Activated CD8-positive, alpha-beta T cell treated with anti-CD3 and anti-CD28 coated beads for 36 hours (primary cell): ENCODE data around the gene MMP23B. TPM values are rescaled to one million over a fixed set of nuclear protein-coding genes. Genes with fewer than 3 reads are reported as not detected.

Experiments used
- ATAC-seq: fragments of 200-7000 bp; cut with Tn5 transposase; one replicate; pipeline ENCODE4 v1.10.0; 2021; ENCODE audit warnings: mild to moderate bottlenecking, moderate library complexity
- CTCF ChIA-PET: fragments of 350-600 bp; sonication (Branson Sonifier 250); formaldehyde crosslinking; loops from one replicate; lab custom pipeline; 2021; ENCODE audit warnings: antibody characterized with exemption; lab: Charles Lee
- POLR2A ChIA-PET: fragments of 350-600 bp; sonication (Branson Sonifier 250); formaldehyde crosslinking; loops from one replicate; lab custom pipeline; 2021; ENCODE audit warnings: antibody characterized with exemption; lab: Charles Lee
- DNase-seq: peaks from one replicate; pipeline ENCODE4 v3.0.0-alpha.2; 2020
- H3K27ac Mint-ChIP-seq: one replicate; pipeline ENCODE4 v1.8.0; 2021; ENCODE audit warnings: mild to moderate bottlenecking, mixed read lengths
- H3K27me3 Mint-ChIP-seq: one replicate; pipeline ENCODE4 v1.8.0; 2021; ENCODE audit warnings: mixed read lengths
- H3K36me3 Mint-ChIP-seq: one replicate; pipeline ENCODE4 v1.8.0; 2021; ENCODE audit warnings: low read depth, mixed read lengths
- H3K4me1 Mint-ChIP-seq: one replicate; pipeline ENCODE4 v1.8.0; 2021; ENCODE audit warnings: low read depth, mixed read lengths
- H3K4me3 Mint-ChIP-seq: one replicate; pipeline ENCODE4 v1.8.0; 2021; ENCODE audit warnings: mild to moderate bottlenecking, moderate library complexity, mixed read lengths
- H3K9me3 Mint-ChIP-seq: one replicate; pipeline ENCODE4 v1.8.0; 2021; ENCODE audit warnings: mixed read lengths
- intact Hi-C: fragments of 100-400 bp; cut with micrococcal nuclease; formaldehyde crosslinking; loops from one replicate; pipeline ENCODE4 v1.10.0; 2022
- total RNA-seq, 2 experiments: library from RNA; stranded (reverse); gene quantifications; one replicate each; pipeline ENCODE4 v1.2.3, GENCODE V29; 2021
- TF ChIP-seq, protein P1 (sequence below): fragments of 200-600 bp; IDR thresholded peaks from one replicate; pipeline ENCODE4 v1.8.0; 2022; ENCODE audit warnings: antibody characterized with exemption, mild to moderate bottlenecking

Gene MMP23B
- total RNA-seq, 2 experiments from 2014 or later: 3.3 to 4.0 TPM

DNA sequence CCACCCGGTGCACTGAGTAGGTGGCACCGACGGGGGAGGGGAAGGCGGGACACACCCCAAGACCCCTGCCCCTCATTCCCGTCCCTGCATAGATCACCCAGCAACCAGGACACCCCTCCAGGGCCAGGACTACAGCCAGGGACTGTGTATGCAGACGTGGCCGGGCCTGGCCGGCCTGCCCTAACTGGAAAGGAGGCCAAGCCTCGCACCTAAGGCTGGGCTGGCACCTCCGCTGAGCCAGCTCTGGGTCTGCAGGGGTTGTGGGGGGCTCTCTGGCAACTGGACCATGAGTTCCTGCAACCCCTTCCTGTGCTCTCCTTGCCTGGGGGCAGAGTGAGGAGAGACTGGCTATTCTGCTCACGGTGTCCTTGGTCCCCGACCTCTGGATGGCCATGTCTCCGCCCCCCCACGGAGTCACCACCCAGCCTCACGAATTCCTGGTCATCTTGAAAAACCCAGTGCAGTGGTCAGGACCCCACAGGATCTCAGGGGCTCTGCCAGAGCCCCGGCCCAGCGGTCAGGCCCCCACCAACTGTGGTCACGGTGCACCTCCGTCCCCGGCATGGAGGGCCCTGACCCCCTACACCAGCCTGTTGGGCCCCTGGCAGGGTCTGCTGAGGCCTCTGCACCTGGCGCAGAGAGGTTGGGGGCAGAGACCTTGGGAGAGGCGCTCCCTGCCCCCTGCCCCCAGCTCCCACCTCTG is 31.0 kb upstream of the MMP23B start:
- CTCF ChIA-PET: no interaction called here

DNA sequence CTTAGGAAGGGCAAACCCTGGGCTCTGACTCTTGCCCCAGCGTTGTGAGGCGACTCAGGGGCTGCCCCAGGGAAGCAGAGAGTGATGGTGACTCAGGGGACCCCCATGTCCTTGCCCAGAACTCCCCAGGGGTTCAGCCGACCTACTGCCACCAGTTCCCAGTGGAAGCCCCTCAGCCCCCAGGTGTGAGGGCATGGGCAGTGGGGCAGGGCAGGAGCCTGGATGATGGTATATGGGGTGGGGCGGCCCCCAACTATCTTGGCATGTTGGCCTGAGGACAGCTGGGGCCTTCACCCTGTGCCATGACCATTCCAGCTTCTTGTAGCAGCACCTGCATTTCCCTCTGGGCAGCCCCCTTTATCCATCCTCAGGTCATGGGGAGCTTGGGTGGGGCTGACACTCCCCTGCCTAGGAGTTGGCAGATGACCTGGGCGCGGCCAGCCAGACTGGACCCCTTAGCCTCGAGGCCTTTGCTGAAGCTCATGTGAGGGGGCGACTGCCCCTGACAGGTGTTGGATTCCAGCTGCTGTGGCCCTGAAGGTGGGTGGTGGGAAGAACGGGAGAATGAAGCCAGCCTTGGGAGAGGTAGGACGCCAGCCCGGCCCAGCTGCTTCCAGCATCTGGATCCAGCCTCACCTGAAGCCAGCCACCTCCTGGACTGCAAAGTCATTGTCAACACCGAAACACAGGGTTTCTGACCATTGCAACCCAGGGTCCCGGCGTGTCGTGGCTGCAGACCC is 30.2 kb upstream of the MMP23B start:
- DNase-seq: no peak
- Mint-ChIP-seq H3K27ac (no peak overlapping the region), H3K36me3 (no peaks in the 10 kb centered on the region), H3K9me3 (no peaks in the 10 kb centered on the region), H3K4me3 (no peak overlapping the region), H3K27me3 (peaks cover 10% of the 10 kb centered on the region), H3K4me1 (peaks cover 13% of the 10 kb centered on the region)
- ATAC-seq: no peak
- POLR2A ChIA-PET: interaction anchor here (0.6 to 3.0 kb wide), 3 partner anchors 12 to 26 kb away, joined by 3 to 13 read pairs (median 6); no protein-coding TSS in a partner anchor
- CTCF ChIA-PET: no interaction called here
- TF ChIP-seq, protein P1, sequence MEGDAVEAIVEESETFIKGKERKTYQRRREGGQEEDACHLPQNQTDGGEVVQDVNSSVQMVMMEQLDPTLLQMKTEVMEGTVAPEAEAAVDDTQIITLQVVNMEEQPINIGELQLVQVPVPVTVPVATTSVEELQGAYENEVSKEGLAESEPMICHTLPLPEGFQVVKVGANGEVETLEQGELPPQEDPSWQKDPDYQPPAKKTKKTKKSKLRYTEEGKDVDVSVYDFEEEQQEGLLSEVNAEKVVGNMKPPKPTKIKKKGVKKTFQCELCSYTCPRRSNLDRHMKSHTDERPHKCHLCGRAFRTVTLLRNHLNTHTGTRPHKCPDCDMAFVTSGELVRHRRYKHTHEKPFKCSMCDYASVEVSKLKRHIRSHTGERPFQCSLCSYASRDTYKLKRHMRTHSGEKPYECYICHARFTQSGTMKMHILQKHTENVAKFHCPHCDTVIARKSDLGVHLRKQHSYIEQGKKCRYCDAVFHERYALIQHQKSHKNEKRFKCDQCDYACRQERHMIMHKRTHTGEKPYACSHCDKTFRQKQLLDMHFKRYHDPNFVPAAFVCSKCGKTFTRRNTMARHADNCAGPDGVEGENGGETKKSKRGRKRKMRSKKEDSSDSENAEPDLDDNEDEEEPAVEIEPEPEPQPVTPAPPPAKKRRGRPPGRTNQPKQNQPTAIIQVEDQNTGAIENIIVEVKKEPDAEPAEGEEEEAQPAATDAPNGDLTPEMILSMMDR: no peak
- intact Hi-C loops: no loop called here

More for the DNA sequence above, 31.0 kb upstream of the MMP23B start:
- no peaks in the 10 kb centered on the region for H3K36me3 Mint-ChIP-seq
- DNase-seq (no peak), ATAC-seq (no peak)
- intact Hi-C loops: no loop called here
- TF ChIP-seq, protein P1: no peak
- H3K27me3 Mint-ChIP-seq: peaks cover 10% of the 10 kb centered on the region
- peaks cover 11% of the 10 kb centered on the region for H3K4me1 Mint-ChIP-seq
- H3K9me3 Mint-ChIP-seq: no peaks in the 10 kb centered on the region
- H3K4me3 Mint-ChIP-seq: peak overlapping the region; percentile 37
- POLR2A ChIA-PET: no interaction called here
- H3K27ac Mint-ChIP-seq: no peak overlapping the region

DNA sequence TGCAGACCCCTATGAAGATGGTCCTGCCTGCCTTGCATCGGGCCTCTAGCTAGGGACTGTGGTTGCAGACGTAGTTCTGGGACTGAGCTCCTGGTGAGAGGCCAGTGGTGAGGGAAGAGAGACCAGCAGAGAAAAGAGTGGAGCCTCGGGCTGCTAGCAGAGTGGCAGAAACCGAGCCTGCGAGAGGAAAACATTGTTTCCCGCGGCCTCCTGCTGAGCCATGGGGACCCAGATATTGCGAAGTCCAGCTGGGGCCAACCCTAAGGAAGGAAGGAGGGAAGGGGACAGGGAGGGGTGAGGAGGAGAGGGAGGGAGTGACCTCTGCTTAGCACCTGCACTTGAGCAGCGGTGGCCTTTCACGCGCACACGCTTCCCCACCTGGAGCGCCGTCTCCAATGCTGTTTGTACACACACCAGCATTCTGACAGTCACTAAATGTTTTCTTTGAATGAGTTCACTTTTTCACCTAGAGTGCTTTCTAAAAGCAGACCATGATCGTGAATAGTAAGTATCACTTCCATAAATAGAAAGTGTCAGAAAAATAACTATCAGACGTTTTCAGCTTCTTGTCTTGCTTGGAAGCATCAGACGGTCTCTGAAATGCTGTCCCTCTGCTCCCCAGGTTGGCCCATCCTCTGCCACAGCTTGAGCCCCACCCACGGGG is 29.5 kb upstream of the MMP23B start:
- H3K27me3 Mint-ChIP-seq: peaks cover 10% of the 10 kb centered on the region
- peaks cover 20% of the 10 kb centered on the region for H3K4me1 Mint-ChIP-seq
- no peaks in the 10 kb centered on the region for H3K36me3 Mint-ChIP-seq
- DNase-seq (no peak), ATAC-seq (no peak)
- CTCF ChIA-PET: interaction anchor here (0.8 to 1.0 kb wide), 2 partner anchors 11 to 17 kb away, joined by 3 read pairs; no protein-coding TSS in a partner anchor
- intact Hi-C loops: no loop called here
- no peaks in the 10 kb centered on the region for H3K9me3 Mint-ChIP-seq
- H3K27ac Mint-ChIP-seq: no peak overlapping the region
- POLR2A ChIA-PET: interaction anchor here (0.6 to 3.0 kb wide), 3 partner anchors 11 to 27 kb away, joined by 3 to 13 read pairs (median 6); no protein-coding TSS in a partner anchor
- TF ChIP-seq, protein P1: no peak
- H3K4me3 Mint-ChIP-seq: no peak overlapping the region

DNA sequence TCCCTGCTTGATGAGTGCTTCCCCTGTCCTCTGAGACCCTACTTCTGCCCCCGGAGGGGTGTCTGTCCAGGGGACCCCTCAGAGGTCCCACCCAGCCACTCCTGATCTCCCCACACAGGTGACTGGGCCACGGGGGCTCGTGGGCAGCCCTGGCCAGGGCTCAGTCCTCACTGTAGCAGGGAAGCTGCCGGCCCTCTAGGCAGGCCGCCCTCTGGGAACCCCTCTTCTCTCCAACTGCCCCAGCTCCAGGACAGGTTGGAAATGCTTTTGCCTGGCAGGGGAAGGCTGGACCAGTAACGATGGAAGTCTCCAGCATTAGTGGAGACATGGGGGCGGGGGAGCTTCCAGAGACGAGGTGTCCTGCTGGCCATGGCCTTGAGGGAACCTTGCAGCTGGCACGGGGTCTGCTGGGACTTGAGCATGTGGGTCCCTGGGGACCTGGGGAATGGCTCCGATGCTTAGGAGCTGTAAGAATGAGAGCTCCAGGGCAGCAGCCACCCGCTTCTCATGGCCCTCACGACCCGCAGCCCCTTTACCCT is 28.9 kb upstream of the MMP23B start:
- TF ChIP-seq, protein P1: no peak
- H3K27ac Mint-ChIP-seq: no peak overlapping the region
- no peaks in the 10 kb centered on the region for H3K36me3 Mint-ChIP-seq
- DNase-seq (no peak), ATAC-seq (no peak)
- H3K4me1 Mint-ChIP-seq: peaks cover 20% of the 10 kb centered on the region
- ChIA-PET CTCF (interaction anchor here (0.8 to 1.0 kb wide), 2 partner anchors 10 to 17 kb away, joined by 3 read pairs; no protein-coding TSS in a partner anchor), POLR2A (interaction anchor here (1.8 to 3.0 kb wide), 3 partner anchors 11 to 26 kb away, joined by 4 to 13 read pairs (median 6); no protein-coding TSS in a partner anchor)
- no peaks in the 10 kb centered on the region for H3K9me3 Mint-ChIP-seq
- H3K27me3 Mint-ChIP-seq: peaks cover 7% of the 10 kb centered on the region
- H3K4me3 Mint-ChIP-seq: no peak overlapping the region
- intact Hi-C loops: no loop called here
